ENCODE measurements around the gene COL23A1.

- TF ChIP-seq CTCF (conservative IDR thresholded peaks at IDR 0.05; ENCODE audit: low read depth, low read length) (no peak), EZH2 (IDR thresholded peaks at IDR 0.05; ENCODE audit: borderline replicate concordance, low read depth, low read length, poor library complexity, severe bottlenecking) (no peak)
Measured at GRCh38 chr5:178630475-178630930, 40.3 kb upstream of the COL23A1 start.
